GM23338 (cell line): ENCODE data around the gene ADCY7. TPM values are rescaled to one million over a fixed set of nuclear protein-coding genes. Genes with fewer than 3 reads are reported as not detected.

Source experiments
- ATAC-seq: fragments of 200-7000 bp; cut with Tn5 transposase; 3 replicates; pipeline ENCODE4 v1.9.1; 2020
- DNase-seq: peaks from one replicate; pipeline ENCODE4 v3.0.0-alpha.2; 2015; ENCODE audit warnings: low spot score
- H2AFZ ChIP-seq: fragments of 200-600 bp; sonication (generic); 2 replicates; pipeline ENCODE4 v1.8.0; 2016; ENCODE audit warnings: antibody characterized with exemption, mild to moderate bottlenecking, moderate library complexity
- H3F3A ChIP-seq: fragments of 200-600 bp; sonication (generic); replicated peaks from 2 replicates; pipeline ENCODE4 v1.8.0; 2017; ENCODE audit warnings: antibody characterized with exemption, mixed run types, low read depth
- H3K27ac ChIP-seq: fragments of 200-600 bp; sonication (generic); 2 replicates; pipeline ENCODE4 v1.6.1; 2016; ENCODE audit warnings: low read depth
- H3K27me3 ChIP-seq: fragments of 200-600 bp; sonication (generic); 2 replicates; pipeline ENCODE4 v1.8.0; 2016; ENCODE audit warnings: mild to moderate bottlenecking, mixed run types, moderate library complexity; ENCODE audit not compliant: insufficient read depth
- H3K36me3 ChIP-seq: fragments of 200-600 bp; sonication (generic); 2 replicates; pipeline ENCODE4 v1.8.0; 2016; ENCODE audit warnings: mild to moderate bottlenecking; ENCODE audit not compliant: insufficient read depth
- H3K4me1 ChIP-seq: fragments of 200-600 bp; sonication (generic); 2 replicates; pipeline ENCODE4 v1.8.0; 2016; ENCODE audit warnings: mild to moderate bottlenecking, moderate library complexity; ENCODE audit not compliant: insufficient read depth
- H3K4me2 ChIP-seq: fragments of 200-600 bp; sonication (generic); 2 replicates; pipeline ENCODE4 v1.7.1; 2017; ENCODE audit warnings: mixed run types
- H3K4me3 ChIP-seq: fragments of 200-600 bp; sonication (generic); 2 replicates; pipeline ENCODE4 v1.6.1; 2016; ENCODE audit warnings: mixed run types
- H3K79me2 ChIP-seq: fragments of 200-600 bp; sonication (generic); replicated peaks from 2 replicates; pipeline ENCODE4 v1.8.0; 2017; ENCODE audit warnings: mild to moderate bottlenecking; ENCODE audit not compliant: insufficient read depth
- H3K9me2 ChIP-seq: fragments of 200-600 bp; sonication (generic); 2 replicates; pipeline ENCODE4 v1.8.0; 2017; ENCODE audit not compliant: insufficient read depth
- H4K20me1 ChIP-seq: fragments of 200-600 bp; sonication (generic); replicated peaks from 2 replicates; pipeline ENCODE4 v1.8.0; 2017; ENCODE audit warnings: mild to moderate bottlenecking; ENCODE audit not compliant: insufficient read depth
- H3K27ac Mint-ChIP-seq: 2 replicates; pipeline ENCODE4 v1.8.0; 2020; ENCODE audit warnings: inconsistent platforms, mild to moderate bottlenecking, moderate library complexity, mixed read lengths
- H3K27me3 Mint-ChIP-seq: 3 replicates; pipeline ENCODE4 v1.8.0; 2022; ENCODE audit warnings: low read depth, mild to moderate bottlenecking, moderate library complexity, mixed read lengths, inconsistent platforms; ENCODE audit not compliant: insufficient read depth, poor library complexity
- H3K36me3 Mint-ChIP-seq: 3 replicates; pipeline ENCODE4 v1.8.0; 2021; ENCODE audit warnings: low read depth, mild to moderate bottlenecking, inconsistent platforms, moderate library complexity, mixed read lengths
- H3K4me1 Mint-ChIP-seq: 3 replicates; pipeline ENCODE4 v1.8.0; 2020; ENCODE audit warnings: mild to moderate bottlenecking, inconsistent platforms, mixed read lengths
- H3K4me3 Mint-ChIP-seq: 3 replicates; pipeline ENCODE4 v1.8.0; 2021; ENCODE audit warnings: moderate library complexity, mild to moderate bottlenecking, inconsistent platforms, mixed read lengths
- H3K9me3 Mint-ChIP-seq: 3 replicates; pipeline ENCODE4 v1.8.0; 2020; ENCODE audit warnings: moderate library complexity, mild to moderate bottlenecking, inconsistent platforms, mixed read lengths
- JUNB ChIP-seq: IDR thresholded peaks from one replicate; pipeline ENCODE4 v1.6.1; 2016; ENCODE audit warnings: antibody characterized with exemption; ENCODE audit not compliant: unreplicated experiment
- STAT1 ChIP-seq: IDR thresholded peaks from one replicate; pipeline ENCODE4 v1.6.1; 2016; ENCODE audit warnings: antibody characterized with exemption; ENCODE audit not compliant: unreplicated experiment
- ZNF114 ChIP-seq: fragments of 250-450 bp; sonication (Bioruptor Pico); IDR thresholded peaks from 2 replicates; pipeline ENCODE4 v1.5.0; 2020; ENCODE audit warnings: mild to moderate bottlenecking, moderate library complexity
- ZNF331 ChIP-seq: fragments of 250-450 bp; sonication (Bioruptor Pico); IDR thresholded peaks from 2 replicates; pipeline ENCODE4 v1.5.0; 2020; ENCODE audit warnings: low read depth, mild to moderate bottlenecking, moderate library complexity
- polyA plus RNA-seq: library from polyadenylated mRNA; unstranded; fragments of >200 nt; fragmentation: Nextera tagmentation; extraction: Ambion mirVana; gene quantifications from 2 replicates; pipeline ENCODE4 v1.2.1, GENCODE V29; 2016
- total RNA-seq: library from RNA; depleted of rRNA; stranded (reverse); fragments of >200 nt; shearing (Covaris generic); gene quantifications from 2 replicates; pipeline ENCODE4 v1.2.3, GENCODE V29; 2014
- TF ChIP-seq, protein P1 (sequence below): fragments of 250-450 bp; sonication (Bioruptor Pico); IDR thresholded peaks from 2 replicates; pipeline ENCODE4 v1.5.0; 2020; ENCODE audit warnings: mild to moderate bottlenecking, moderate library complexity
- TF ChIP-seq, protein P2 (sequence below): IDR thresholded peaks from one replicate; pipeline ENCODE4 v1.6.1; 2018; ENCODE audit warnings: antibody characterized with exemption; ENCODE audit not compliant: unreplicated experiment

ADCY7 gene
- total and polyA plus RNA-seq, 2 experiments from 2014 or later: 2.4 to 10.5 TPM

DNA sequence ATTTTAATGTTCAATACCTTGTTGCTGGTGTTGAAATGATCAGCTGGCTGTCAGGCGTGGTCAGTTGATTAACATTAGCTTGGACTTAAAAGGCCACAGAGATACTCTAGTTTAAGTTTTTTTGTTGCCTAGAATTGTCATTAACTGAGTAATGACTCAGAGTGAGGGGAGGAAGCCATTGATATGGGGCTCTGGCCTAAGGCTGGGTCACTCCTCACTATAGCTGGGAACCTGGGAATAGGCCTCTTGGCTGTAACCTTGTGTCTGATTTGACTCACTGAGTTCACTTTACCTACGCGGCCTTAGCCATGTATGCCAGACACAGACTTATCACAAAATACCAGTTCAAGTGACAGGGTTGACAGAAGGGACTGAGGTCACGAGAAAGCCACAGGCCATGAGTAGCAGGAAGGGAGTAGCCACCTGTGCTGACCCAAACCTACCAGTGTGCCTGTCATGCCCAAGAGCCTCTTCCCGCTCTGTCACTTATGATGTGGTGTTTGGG lies 37.9 kb upstream of the ADCY7 start (continued):
- TF ChIP-seq, protein P1, sequence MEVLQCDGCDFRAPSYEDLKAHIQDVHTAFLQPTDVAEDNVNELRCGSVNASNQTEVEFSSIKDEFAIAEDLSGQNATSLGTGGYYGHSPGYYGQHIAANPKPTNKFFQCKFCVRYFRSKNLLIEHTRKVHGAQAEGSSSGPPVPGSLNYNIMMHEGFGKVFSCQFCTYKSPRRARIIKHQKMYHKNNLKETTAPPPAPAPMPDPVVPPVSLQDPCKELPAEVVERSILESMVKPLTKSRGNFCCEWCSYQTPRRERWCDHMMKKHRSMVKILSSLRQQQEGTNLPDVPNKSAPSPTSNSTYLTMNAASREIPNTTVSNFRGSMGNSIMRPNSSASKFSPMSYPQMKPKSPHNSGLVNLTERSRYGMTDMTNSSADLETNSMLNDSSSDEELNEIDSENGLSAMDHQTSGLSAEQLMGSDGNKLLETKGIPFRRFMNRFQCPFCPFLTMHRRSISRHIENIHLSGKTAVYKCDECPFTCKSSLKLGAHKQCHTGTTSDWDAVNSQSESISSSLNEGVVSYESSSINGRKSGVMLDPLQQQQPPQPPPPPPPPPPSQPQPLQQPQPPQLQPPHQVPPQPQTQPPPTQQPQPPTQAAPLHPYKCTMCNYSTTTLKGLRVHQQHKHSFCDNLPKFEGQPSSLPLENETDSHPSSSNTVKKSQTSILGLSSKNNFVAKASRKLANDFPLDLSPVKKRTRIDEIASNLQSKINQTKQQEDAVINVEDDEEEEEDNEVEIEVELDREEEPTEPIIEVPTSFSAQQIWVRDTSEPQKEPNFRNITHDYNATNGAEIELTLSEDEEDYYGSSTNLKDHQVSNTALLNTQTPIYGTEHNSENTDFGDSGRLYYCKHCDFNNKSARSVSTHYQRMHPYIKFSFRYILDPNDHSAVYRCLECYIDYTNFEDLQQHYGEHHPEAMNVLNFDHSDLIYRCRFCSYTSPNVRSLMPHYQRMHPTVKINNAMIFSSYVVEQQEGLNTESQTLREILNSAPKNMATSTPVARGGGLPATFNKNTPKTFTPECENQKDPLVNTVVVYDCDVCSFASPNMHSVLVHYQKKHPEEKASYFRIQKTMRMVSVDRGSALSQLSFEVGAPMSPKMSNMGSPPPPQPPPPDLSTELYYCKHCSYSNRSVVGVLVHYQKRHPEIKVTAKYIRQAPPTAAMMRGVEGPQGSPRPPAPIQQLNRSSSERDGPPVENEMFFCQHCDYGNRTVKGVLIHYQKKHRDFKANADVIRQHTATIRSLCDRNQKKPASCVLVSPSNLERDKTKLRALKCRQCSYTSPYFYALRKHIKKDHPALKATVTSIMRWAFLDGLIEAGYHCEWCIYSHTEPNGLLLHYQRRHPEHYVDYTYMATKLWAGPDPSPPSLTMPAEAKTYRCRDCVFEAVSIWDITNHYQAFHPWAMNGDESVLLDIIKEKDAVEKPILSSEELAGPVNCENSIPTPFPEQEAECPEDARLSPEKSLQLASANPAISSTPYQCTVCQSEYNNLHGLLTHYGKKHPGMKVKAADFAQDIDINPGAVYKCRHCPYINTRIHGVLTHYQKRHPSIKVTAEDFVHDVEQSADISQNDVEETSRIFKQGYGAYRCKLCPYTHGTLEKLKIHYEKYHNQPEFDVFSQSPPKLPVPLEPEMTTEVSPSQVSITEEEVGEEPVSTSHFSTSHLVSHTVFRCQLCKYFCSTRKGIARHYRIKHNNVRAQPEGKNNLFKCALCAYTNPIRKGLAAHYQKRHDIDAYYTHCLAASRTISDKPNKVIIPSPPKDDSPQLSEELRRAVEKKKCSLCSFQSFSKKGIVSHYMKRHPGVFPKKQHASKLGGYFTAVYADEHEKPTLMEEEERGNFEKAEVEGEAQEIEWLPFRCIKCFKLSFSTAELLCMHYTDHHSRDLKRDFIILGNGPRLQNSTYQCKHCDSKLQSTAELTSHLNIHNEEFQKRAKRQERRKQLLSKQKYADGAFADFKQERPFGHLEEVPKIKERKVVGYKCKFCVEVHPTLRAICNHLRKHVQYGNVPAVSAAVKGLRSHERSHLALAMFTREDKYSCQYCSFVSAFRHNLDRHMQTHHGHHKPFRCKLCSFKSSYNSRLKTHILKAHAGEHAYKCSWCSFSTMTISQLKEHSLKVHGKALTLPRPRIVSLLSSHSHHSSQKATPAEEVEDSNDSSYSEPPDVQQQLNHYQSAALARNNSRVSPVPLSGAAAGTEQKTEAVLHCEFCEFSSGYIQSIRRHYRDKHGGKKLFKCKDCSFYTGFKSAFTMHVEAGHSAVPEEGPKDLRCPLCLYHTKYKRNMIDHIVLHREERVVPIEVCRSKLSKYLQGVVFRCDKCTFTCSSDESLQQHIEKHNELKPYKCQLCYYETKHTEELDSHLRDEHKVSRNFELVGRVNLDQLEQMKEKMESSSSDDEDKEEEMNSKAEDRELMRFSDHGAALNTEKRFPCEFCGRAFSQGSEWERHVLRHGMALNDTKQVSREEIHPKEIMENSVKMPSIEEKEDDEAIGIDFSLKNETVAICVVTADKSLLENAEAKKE (CRISPR knock-in tag): no peak

- ATAC-seq: no peak
- Histone ChIP-seq H3F3A (no peaks in the 10 kb centered on the region), H3K36me3 (peaks cover 5% of the 10 kb centered on the region; the same call in 1 of the 2 replicates), H3K4me3 (no peak overlapping the region), H3K4me2 (no peak overlapping the region), H4K20me1 (no peaks in the 10 kb centered on the region), H3K4me1 (no peaks in the 10 kb centered on the region), H3K9me2 (no peaks in the 10 kb centered on the region), H3K27ac (no peak overlapping the region), H2AFZ (no peak overlapping the region), H3K27me3 (no peaks in the 10 kb centered on the region), H3K79me2 (no peaks in the 10 kb centered on the region)
- Mint-ChIP-seq H3K4me3 (no peak overlapping the region), H3K4me1 (no peaks in the 10 kb centered on the region), H3K9me3 (no peaks in the 10 kb centered on the region), H3K27ac (no peak overlapping the region), H3K36me3 (peaks cover 32% of the 10 kb centered on the region), H3K27me3 (peaks cover 1% of the 10 kb centered on the region)
- DNase-seq: no peak
- TF ChIP-seq JUNB (no peak), ZNF331 (CRISPR knock-in tag) (no peak), ZNF114 (CRISPR knock-in tag) (no peak), STAT1 (no peak)
- TF ChIP-seq, protein P2, sequence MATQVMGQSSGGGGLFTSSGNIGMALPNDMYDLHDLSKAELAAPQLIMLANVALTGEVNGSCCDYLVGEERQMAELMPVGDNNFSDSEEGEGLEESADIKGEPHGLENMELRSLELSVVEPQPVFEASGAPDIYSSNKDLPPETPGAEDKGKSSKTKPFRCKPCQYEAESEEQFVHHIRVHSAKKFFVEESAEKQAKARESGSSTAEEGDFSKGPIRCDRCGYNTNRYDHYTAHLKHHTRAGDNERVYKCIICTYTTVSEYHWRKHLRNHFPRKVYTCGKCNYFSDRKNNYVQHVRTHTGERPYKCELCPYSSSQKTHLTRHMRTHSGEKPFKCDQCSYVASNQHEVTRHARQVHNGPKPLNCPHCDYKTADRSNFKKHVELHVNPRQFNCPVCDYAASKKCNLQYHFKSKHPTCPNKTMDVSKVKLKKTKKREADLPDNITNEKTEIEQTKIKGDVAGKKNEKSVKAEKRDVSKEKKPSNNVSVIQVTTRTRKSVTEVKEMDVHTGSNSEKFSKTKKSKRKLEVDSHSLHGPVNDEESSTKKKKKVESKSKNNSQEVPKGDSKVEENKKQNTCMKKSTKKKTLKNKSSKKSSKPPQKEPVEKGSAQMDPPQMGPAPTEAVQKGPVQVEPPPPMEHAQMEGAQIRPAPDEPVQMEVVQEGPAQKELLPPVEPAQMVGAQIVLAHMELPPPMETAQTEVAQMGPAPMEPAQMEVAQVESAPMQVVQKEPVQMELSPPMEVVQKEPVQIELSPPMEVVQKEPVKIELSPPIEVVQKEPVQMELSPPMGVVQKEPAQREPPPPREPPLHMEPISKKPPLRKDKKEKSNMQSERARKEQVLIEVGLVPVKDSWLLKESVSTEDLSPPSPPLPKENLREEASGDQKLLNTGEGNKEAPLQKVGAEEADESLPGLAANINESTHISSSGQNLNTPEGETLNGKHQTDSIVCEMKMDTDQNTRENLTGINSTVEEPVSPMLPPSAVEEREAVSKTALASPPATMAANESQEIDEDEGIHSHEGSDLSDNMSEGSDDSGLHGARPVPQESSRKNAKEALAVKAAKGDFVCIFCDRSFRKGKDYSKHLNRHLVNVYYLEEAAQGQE: no peak
These were observed 37.1 kb upstream of the ADCY7 start for GRCh38 chr16:50229149-50229726.
